DMS153 treated with DMSO at 0.1 percent for 48 hours (cell line): ENCODE measurements around the gene EEFSEC.

Experiments
- DNase-seq: peaks from one replicate; lab custom pipeline; 2025; ENCODE audit not compliant: unreplicated experiment; lab: John Stamatoyannopoulos, UW

Gene EEFSEC, protein sequence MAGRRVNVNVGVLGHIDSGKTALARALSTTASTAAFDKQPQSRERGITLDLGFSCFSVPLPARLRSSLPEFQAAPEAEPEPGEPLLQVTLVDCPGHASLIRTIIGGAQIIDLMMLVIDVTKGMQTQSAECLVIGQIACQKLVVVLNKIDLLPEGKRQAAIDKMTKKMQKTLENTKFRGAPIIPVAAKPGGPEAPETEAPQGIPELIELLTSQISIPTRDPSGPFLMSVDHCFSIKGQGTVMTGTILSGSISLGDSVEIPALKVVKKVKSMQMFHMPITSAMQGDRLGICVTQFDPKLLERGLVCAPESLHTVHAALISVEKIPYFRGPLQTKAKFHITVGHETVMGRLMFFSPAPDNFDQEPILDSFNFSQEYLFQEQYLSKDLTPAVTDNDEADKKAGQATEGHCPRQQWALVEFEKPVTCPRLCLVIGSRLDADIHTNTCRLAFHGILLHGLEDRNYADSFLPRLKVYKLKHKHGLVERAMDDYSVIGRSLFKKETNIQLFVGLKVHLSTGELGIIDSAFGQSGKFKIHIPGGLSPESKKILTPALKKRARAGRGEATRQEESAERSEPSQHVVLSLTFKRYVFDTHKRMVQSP

DNA sequence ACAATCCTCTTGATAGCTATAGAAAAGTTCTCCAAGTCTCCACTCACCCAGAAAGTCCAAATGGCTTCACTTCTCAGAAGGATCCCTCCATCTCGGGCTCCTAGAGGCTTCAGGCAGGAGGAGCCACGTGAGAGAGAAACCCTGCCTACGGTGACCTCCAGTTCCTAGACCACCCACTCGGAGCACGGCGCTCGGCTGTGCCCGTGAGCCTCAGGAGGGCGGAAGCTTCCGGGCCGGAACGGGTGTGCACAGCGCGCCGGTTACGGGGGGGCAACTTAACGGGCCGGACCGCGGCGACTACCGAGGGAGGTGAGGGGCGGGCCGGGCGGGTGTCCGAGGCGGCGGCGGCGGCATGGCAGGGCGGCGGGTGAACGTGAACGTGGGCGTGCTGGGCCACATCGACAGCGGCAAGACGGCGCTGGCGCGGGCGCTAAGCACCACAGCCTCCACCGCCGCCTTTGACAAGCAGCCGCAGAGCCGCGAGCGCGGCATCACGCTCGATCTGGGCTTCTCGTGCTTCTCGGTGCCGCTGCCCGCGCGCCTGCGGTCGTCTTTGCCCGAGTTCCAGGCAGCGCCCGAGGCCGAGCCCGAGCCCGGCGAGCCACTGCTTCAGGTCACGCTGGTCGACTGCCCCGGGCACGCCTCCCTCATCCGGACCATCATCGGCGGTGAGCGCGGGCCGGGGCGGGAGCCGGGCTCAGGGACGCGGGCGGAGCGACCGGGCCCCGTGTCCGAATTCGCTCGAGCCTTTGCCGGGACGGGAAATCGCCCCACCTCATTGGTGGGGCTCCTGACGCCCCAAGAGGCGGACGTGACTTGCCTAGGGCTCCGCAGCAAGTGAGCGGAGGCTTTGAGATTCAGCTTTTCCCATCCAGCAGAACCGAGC lies at the start of gene EEFSEC:
Gene EEFSEC (plus strand): TSS at position 326 of the 886 bp plus-strand sequence. CDS start 27 bp downstream, at position 353.
- peak; percentile 18 for DNase-seq

DNA sequence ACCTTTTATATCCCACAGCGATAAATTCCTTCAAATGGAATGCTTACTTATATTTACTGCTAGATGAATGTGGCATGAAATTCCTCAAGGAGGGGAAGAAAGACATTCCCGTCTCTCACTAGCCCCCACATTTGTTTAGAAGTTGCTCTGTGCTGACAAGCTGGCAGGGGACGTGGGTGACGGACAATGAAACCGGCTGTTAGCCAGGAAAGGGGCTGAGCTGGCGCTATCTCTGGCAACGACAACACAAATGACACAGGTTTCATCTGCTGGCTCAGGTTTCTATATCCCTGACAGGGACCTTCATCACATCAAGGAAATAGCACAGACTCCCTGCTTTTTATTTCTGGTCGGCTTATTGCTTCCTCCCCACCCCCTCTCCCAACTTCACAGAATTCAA lies 45.4 kb upstream of the EEFSEC start:
- DNase-seq = no peak

DNA sequence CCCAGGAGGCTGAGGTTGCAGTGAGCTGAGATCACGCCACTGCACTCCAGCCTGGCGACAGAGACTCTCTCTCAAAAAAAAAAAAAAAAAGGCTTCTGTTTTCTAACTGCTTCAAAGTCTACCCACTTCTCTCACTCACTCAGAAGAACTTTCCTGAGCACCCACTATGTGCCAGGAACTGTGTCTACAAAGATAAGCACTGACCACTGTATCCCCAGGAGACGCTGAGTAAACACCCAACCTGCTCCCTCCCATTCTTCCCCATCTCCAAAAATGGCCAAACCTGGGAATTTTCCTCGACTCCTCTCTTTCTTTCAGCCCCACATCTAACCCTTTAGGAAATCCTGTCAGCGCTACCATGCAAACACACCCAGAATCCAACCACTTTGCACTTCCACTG lies 42.1 kb upstream of the EEFSEC start:
- DNase-seq = no peak

DNA sequence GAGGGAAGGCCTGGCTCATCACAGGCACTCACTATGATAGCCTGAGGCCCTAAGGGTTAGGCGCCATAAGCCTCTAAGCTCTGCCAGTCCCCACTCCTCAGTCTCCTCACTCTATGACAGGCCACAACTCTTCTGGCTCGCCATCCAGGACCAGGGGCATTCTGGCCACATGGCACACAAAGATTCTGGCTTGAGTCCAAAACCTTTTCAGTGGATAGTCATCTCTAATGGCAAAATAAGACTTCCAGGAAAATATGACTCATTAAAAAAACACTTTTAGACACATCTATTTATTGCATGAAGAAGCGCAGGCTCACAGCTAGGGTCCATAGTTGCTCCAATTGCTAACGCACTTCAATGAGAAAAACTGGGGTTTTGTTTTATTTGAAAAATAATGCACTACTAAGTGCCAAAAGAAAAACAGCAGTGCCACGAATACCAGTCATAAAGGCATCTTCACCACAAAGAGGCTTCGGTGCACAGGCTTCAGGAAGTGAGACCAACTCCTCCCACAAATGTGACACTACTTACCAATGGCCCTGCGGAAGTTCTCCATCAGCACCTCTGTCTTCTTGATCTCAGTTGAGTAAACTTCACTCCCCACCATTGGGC lies 40.8 kb upstream of the EEFSEC start:
- DNase-seq = no peak

DNA sequence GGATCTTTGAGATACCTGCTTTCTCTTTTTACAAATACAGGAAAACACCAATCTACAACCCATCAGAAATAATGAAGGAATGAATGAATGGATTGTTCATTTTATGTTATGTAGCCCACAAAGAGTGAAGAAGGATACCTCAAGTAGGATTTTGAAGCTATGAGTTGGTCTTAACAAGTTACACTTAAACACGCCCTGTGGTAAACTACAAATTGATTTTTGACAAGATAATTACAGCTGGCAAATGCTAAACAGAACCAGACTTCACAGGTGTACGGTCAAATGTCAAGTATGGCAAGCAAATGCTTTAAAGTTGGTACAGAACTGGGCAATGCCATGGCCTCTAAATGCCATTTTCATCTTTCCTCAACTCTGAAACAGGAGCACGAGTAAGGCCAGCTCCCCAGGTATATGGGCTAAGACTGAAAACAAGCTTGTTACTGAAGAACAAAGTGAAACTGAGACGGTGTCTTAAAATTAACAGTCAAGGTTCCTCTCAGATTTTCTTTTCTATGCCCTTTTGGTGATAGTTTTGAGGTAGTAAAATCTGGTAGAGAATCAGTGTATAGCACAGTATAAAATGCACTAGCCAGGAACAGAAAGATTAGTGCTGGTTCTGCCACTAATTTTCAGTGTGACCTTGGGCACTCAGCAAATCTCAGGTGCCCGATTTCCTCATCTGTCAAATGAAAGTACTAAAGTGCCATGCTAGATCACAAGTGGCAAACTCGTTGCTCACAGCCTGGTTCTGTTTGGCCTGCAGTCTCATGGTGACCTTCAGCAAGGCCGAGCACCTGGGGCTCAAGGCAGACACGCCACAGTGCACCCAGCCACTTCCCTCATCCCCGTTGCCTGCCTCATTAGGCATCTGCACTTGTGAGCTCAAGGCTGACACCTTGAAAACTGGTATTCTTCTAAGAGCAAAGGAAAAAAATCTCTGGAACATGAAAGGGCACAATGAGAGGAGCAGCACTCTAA lies 39.2 kb upstream of the EEFSEC start:
- no peak for DNase-seq

DNA sequence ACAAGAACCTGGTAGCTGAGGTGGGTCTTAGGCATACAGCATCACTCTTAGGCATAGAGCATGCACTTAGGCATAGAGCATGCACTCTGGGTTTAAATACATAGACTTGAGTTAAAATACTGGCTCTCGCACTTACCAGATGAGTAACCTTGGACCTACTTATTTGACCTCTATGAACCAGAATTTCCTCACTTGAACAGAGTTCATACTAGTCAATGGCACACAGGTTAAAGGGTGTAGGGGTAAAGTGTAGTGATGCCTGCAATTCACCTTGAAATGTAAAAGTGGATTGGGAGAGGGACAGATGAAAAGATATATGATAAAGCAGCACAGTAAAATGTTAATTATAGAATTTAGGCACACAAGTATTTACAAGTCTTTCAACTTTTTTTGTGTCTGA lies 31.3 kb upstream of the EEFSEC start:
- DNase-seq = no peak

DNA sequence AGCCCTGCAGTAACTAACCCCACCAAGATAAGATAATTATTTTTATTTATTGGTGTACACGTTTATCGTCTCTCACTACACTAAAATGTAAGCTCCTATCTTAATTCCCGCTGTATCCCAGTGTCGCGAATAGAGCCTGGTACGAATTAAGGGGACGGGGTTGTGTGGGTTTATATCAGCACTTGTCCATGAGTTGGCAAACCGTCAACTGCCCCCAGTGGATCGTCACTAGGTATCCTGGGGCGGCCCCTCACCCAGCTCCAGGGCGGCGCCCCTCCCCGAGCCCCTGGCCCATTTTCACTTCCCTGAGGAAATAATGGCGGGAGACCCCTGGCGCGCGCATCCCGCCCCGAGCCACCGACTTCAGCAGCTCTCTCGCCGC lies 30.1 kb upstream of the EEFSEC start:
- DNase-seq = no peak

DNA sequence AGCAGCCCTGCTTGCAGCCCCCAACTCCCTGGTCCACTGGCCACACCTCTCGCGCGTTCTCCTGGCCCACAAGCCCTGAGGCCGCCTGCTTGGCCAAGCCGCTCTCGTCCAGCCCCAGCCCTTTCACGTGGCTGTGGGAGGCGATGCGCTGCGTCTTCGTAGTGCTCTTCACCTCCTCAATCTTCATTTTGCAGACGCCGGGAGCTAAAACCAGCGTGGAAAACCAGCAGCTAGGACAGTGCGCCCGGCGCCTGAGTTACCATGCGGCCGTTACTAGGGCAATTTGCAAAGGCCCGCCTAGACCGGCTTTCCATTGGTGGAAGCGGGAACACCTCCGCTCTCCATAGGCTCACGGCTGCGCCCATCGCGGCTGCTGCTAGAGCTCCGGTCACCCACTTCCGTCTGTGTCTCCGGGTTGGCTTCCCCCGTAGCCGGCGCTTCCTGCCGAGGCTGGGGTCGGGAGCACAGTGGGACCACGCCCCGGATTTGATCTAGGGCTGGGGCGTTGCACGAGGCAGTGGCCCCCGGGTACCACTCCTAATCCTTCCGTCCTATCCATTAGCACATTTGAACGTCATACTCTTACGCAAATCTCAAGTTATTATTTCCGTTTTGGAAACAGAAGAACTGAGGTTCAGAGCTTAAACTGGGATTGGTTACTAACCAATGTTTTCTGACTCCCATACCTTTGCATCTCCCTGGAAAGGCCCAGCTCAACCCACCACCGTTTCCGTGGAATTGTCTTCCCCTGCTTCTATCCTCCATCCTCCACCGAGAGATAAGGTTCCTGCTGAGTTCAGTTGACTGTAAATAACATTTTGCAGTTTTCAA lies 29.5 kb upstream of the EEFSEC start, which contains the start of gene RUVBL1:
Gene RUVBL1 (minus strand): TSS at position 275 of the 831 bp plus-strand sequence. CDS start 88 bp downstream, at position 187.
- peak; percentile 92 for DNase-seq

DNA sequence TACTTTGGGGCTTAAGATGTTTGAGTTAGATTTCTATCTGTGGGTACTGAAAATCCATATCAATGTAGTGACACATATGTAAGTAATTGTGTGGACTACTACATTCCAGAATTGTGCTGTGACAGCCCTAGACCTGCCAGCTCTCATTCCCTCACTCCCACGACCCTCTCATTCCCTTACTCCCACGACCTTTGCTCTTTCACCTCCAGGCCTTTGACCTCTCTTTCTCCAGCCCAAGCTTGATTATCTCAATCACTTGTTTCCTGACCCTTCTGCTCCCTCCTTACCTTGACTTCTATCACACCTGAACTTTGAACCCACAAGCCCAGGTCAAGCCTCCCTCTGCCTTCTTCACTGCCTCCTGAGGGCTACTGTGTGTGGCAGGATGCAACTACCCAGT lies 26.0 kb upstream of the EEFSEC start:
- no peak for DNase-seq

DNA sequence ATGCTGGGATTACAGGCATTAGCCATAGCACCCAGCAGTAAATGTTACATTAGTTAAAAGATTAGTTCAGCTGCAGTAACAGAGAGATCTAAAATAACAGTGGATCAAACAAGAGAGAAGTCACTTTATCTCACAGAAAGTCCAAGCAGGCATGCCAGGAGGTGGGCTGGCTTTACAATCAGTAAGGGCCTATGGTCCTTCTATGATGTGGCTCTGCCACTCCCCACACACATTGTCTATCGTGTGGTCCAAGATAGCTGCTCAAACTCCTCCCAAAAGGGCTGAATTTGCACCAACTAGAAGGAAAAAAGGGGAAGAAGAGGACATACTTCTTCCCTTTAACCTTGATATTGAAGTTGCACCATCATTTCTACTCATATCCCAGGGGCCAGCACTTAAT lies 25.0 kb upstream of the EEFSEC start:
- DNase-seq = no peak

DNA sequence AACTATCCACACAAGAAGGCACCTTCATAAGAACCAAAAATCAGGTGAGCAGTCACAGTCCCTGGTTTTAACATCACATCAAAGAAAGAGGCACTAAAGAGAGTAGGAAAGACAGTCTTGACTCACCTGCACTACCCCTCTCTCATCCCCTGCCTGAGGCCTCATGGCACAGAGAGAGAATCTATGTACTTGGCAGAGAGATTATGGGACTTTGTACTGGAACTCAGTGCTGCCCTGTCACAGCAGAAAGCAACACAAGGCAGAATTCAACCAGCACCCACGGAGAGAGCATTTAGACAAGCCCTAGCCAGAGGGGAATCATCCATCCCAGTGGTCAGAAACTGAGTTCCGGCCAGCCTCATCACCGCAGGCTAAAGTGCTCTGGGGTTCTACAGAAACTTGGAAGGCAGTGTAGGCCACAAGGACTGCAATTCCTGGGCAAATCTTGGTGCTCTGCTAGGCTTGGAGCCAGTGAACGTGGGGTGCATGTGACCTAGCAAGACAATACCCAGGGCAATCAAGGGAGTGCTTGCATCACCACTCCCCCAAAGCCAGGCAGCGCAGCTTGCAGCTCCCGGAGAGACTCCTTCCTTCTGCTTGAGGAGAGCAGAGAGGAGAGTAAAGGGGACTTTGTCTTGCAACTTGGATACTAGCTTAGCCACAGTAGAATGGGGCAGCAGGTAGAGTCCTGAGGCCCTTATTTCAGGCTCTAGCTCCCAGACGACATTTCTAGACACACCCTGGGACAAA lies 21.2 kb upstream of the EEFSEC start:
- DNase-seq = no peak

DNA sequence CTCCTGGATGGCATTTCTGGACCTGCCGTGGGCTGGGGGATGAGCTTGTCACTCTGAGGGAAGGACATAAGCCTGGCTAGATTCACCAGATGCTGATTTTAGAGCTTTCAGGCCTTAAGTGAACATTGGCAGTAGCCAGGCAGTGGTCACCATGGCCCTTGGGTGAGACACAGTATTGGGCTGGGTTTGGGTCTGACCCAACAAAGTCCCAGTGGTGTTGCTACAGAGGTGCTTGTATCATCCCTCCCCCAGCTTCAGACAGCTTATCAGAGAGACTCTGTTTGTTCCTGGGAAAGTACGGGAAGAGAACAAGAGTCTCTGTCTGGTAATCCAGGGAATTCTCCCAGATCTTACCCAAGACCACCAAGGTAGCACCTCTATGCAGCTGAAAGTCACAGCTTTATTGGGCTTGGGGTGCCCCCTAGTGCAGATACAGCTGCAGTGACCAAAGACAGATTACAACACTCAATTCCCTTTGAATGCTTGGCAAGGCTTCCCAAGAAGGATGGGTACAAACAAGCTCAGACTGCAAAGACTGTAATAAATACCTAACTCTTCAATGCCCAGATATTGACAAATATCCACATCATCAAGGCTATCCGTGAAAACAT lies 19.9 kb upstream of the EEFSEC start:
- DNase-seq = no peak

DNA sequence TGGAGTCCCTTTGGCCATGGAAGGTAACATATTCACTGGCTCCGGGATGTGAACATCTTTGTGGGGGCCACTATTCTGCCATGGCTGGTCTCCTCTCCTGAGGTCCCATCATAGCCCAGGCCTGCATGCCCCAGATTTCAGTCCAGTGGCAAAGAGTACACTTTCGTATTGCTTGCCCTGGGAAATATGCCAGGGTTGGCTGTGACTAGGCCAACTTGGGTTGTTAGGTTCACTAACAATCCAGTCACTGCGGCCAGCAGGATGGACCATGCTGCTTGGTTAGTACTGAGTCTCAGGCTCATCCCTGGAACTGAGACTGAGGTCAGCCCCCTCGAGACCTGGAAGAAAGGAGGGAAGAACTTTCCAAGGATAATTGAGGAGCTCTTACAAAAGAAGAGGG lies 9.8 kb upstream of the EEFSEC start:
- no peak for DNase-seq

DNA sequence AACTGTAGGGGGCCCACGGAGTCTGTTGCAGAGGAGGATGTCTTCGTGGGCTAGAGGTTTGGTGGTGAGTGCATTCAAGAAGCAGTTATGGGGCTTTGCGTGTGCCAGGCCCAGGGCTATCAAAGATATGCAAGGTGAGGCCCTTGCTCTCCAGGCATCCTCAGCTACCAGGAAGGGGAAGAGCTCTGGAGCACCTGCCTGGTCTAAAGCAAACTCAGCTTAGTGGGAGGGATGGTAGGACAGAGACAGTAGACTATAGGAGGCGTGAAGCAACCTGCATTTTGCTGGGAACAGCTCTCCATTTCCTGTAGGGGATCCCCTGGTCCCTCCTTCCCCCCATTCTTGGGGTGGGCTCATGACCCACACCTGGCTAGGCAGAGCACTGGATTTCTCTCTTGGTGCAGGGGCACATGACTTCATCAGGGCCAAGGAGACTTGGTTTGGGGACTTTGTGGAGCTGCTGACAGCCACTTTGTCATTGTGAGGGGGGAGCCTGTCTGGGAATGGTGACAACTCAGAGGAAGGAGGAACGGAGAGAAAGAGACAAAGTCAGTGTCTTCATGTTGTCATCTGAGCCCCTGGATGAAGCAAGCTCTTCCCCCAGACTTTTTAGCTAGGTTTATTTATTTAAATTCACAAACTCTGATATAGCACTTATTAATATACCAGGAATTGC lies 8.6 kb upstream of the EEFSEC start:
- no peak for DNase-seq

DNA sequence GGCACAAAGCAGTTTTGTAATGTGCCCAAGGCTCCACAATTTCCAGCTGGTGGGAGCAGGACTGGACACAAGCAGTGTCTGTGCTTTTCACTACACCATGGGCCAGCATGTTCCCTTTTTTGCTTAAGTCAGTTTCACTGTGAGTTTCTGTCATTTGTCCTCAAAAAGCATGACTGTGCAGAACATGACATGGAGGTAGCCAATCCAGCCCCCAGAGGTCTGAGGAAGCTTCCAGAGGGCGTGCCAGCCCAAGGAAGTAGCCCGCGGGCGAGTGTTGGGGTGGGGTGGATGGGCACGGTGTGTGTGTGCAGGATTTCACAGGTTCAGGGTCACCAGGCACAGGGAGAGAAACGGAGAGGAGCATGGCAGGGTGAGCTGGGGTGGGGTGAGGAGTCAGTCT lies 8.0 kb upstream of the EEFSEC start:
- DNase-seq = no peak

DNA sequence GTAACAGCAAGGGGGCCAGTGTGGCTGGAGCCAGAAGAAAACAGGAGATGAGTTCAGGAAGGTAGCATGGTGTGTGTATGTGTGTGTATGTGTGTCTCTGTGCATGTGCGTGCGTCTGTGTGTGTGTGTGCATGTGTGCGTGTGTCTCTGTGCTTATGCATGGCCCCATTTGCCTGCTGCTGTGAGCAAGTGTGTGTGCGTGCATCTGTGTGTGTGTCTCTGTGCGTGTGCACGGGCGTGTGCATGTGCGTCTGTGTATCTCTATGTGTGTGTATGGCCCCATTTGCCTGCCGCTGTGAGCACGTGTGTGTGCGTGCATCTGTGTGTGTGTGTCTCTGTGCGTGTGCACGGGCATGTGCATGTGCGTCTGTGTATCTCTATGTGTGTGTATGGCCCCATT lies 7.1 kb upstream of the EEFSEC start:
- DNase-seq = no peak

DNA sequence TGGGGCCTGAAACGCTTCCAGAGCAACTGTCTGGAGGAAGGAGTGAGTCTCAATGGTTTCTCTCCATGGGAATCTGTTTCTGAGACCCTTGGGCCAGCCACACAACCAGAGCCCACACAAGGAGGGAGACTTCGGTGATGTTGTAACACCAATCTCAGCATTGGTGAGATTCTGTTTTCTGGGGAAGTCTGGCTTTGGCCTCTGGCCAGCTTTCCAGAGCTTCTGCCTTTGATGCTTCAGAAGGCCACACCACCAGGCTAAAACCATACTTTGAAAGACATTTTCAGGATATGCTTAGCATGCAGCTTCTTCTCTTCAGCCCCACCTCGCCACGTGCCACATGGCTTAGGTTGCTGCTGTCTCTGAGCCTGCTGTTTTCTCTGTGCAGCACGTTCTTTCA lies 3.6 kb upstream of the EEFSEC start:
- no peak for DNase-seq
